Measurements from ENCODE around the gene TENT4B.
"Not testable (repeated sequence)": the region's sequence is repeated elsewhere in the genome, so short reads cannot be mapped to it uniquely, and the experiment has no call there.

Gene TENT4B

GRCh38 chr16:50155925-50156324 is 2.8 kb downstream of the TENT4B start:
- no peak for DNase-seq

GRCh38 chr16:50156590-50156989 is 3.5 kb downstream of the TENT4B start:
- no peak for DNase-seq

GRCh38 chr16:50160495-50161164 is 7.5 kb downstream of the TENT4B start:
- DNase-seq: no peak

GRCh38 chr16:50161950-50162349 is 8.8 kb downstream of the TENT4B start:
- DNase-seq: no peak

GRCh38 chr16:50165473-50165872 is 12.4 kb downstream of the TENT4B start:
- no peak for DNase-seq

GRCh38 chr16:50166511-50167500 is 13.7 kb downstream of the TENT4B start:
- DNase-seq: no peak

GRCh38 chr16:50167556-50167955 is 14.4 kb downstream of the TENT4B start:
- no peak for DNase-seq

GRCh38 chr16:50169555-50170096 is 16.5 kb downstream of the TENT4B start:
- no peak for DNase-seq

GRCh38 chr16:50171773-50172172 is 18.7 kb downstream of the TENT4B start:
- not testable (repeated sequence) for DNase-seq

- no peak for DNase-seq
Measured at GRCh38 chr16:50172195-50172922, 19.3 kb downstream of the TENT4B start.

- DNase-seq: no peak
Measured at GRCh38 chr16:50173316-50173715, 20.2 kb downstream of the TENT4B start.

- DNase-seq: no peak
Measured at GRCh38 chr16:50178491-50178941, 25.4 kb downstream of the TENT4B start.

- no peak for DNase-seq
Measured at GRCh38 chr16:50182441-50182840, 29.3 kb downstream of the TENT4B start.

GRCh38 chr16:50183316-50183715 is 30.2 kb downstream of the TENT4B start:
- no peak for DNase-seq

GRCh38 chr16:50185005-50185505 is 31.9 kb downstream of the TENT4B start:
- DNase-seq: no peak

GRCh38 chr16:50188619-50189136 is 35.6 kb downstream of the TENT4B start:
- no peak for DNase-seq

GRCh38 chr16:50190292-50190691 is 37.2 kb downstream of the TENT4B start:
- no peak for DNase-seq

- DNase-seq: no peak
Measured at GRCh38 chr16:50192386-50193050, 39.4 kb downstream of the TENT4B start.

GRCh38 chr16:50193594-50193993 is 40.5 kb downstream of the TENT4B start:
- DNase-seq: no peak

- no peak for DNase-seq
Measured at GRCh38 chr16:50195276-50195675, 42.2 kb downstream of the TENT4B start.

GRCh38 chr16:50195756-50196155 is 42.6 kb downstream of the TENT4B start:
- no peak for DNase-seq

- no peak for DNase-seq
Measured at GRCh38 chr16:50197582-50197981, 44.5 kb downstream of the TENT4B start.

All from NCI-H774 (cell line).